ENCODE results near the gene SSBP3. TPM values are rescaled to one million over a fixed set of nuclear protein-coding genes. Genes with fewer than 3 reads are reported as not detected.

The SSBP3 gene
- total RNA-seq, 2 experiments from 2014 or later: 16.5 to 44.9 TPM

- intact Hi-C loops (cut with micrococcal nuclease; ENCODE audit: unreplicated experiment): loop anchor here (5.0 kb wide), 1 partner anchor 81 kb away; the partner anchor contains the start of gene SSBP3
- Histone ChIP-seq H3K79me2 (ENCODE audit: insufficient read depth, low read depth, low read length) (no peaks in the 10 kb centered on the region), H2AFZ (ENCODE audit: low read length) (no peak overlapping the region), H4K20me1 (ENCODE audit: insufficient read depth, low read length) (peaks cover 14% of the 10 kb centered on the region; the same call in 1 of the 2 replicates), H3K27ac (ENCODE audit: low read depth, low read length, poor library complexity, severe bottlenecking) (no peak overlapping the region), H3K4me1 (ENCODE audit: insufficient read depth, low read length, poor library complexity, severe bottlenecking) (peaks cover 44% of the 10 kb centered on the region), H3K4me3 (ENCODE audit: low read depth, low read length, poor library complexity, severe bottlenecking) (no peak overlapping the region), H3K4me2 (ENCODE audit: low read length) (no peak overlapping the region), H3K9me2 (ENCODE audit: insufficient read depth, low read length) (no peaks in the 10 kb centered on the region), H3K36me3 (ENCODE audit: insufficient read depth, low read length) (no peaks in the 10 kb centered on the region), H3K9me3 (ENCODE audit: low read length) (no peaks in the 10 kb centered on the region)
- POLR2A ChIA-PET: interaction anchor here (0.7 kb wide), 1 partner anchor 9 kb away, joined by 3 read pairs; no protein-coding TSS in a partner anchor
- BruUV-seq (replicated peaks): no TSS peak
- CTCF ChIA-PET (ENCODE audit: unreplicated experiment): no interaction called here
- TF ChIP-seq EZH2phosphoT487 (IDR thresholded peaks at IDR 0.05; ENCODE audit: borderline replicate concordance, low read depth, low read length) (no peak), CTCF (conservative IDR thresholded peaks at IDR 0.05; ENCODE audit: low read length) (no peak)
- no peak for DNase-seq (ENCODE audit: low spot score)
Observed at GRCh38 chr1:54325703-54326461, 80.3 kb downstream of the SSBP3 start.

GRCh38 chr1:54325284-54325683 lies 80.9 kb downstream of the SSBP3 start:
- H3K9me3 ChIP-seq (ENCODE audit: low read length): no peaks in the 10 kb centered on the region
- H3K36me3 ChIP-seq (ENCODE audit: insufficient read depth, low read length): no peaks in the 10 kb centered on the region
- H3K4me1 ChIP-seq (ENCODE audit: insufficient read depth, low read length, poor library complexity, severe bottlenecking): peaks cover 38% of the 10 kb centered on the region
- no peaks in the 10 kb centered on the region for H3K9me2 ChIP-seq (ENCODE audit: insufficient read depth, low read length)
- peaks cover 11% of the 10 kb centered on the region; the same call in 1 of the 2 replicates for H4K20me1 ChIP-seq (ENCODE audit: insufficient read depth, low read length)
- TF ChIP-seq EZH2phosphoT487 (IDR thresholded peaks at IDR 0.05; ENCODE audit: borderline replicate concordance, low read depth, low read length) (no peak), CTCF (conservative IDR thresholded peaks at IDR 0.05; ENCODE audit: low read length) (no peak)
- H3K79me2 ChIP-seq (ENCODE audit: insufficient read depth, low read depth, low read length): no peaks in the 10 kb centered on the region
- no peak overlapping the region for H2AFZ ChIP-seq (ENCODE audit: low read length)
- no peak overlapping the region for H3K4me2 ChIP-seq (ENCODE audit: low read length)
- intact Hi-C loops (cut with micrococcal nuclease; ENCODE audit: unreplicated experiment): loop anchor here (5.0 kb wide), 1 partner anchor 82 kb away; the partner anchor contains the start of gene SSBP3
- ChIA-PET CTCF (ENCODE audit: unreplicated experiment) (no interaction called here), POLR2A (interaction anchor here (0.6 to 0.7 kb wide), 2 partner anchors 10 to 36 kb away, joined by 3 read pairs; no protein-coding TSS in a partner anchor)
- no peak overlapping the region for H3K4me3 ChIP-seq (ENCODE audit: low read depth, low read length, poor library complexity, severe bottlenecking)
- no peak overlapping the region for H3K27ac ChIP-seq (ENCODE audit: low read depth, low read length, poor library complexity, severe bottlenecking)
- BruUV-seq (replicated peaks): no TSS peak
- DNase-seq (ENCODE audit: low spot score): no peak
